Measurements from ENCODE around the gene VASN. TPM values are rescaled to one million over a fixed set of nuclear protein-coding genes. Genes with fewer than 3 reads are reported as not detected.

Gene VASN
- total and polyA plus RNA-seq, 7 donors, result 0.46 to 10.2 (median 7.1) TPM

GRCh38 chr16:4425378-4426020, 53.9 kb downstream of the VASN start, which contains the start of gene DNAJA3:
TSS of gene DNAJA3 (plus strand) at chr16:4425868. CDS start at chr16:4425882, 14 bp downstream.
- TF ChIP-seq CTCF (IDR thresholded peaks at IDR 0.05) (no peak), POLR2A (IDR thresholded peaks at IDR 0.05) (peak; percentile 75 to 78), EP300 (IDR thresholded peaks at IDR 0.05) (no peak), POLR2AphosphoS5 (IDR thresholded peaks at IDR 0.05) (peak; percentile 87 to 96 (median 92))
- DNase-seq, result peak; percentile 96
- Histone ChIP-seq H3K27ac (peak within 1 kb of the TSS; percentile 89 to 98 (median 94)), H3K27me3 (no peaks in the 10 kb centered on the region), H3K9me3 (no peaks in the 10 kb centered on the region), H3K36me3 (no peaks in the 10 kb centered on the region), H3K4me3 (peak within 1 kb of the TSS; percentile 75 to 92 (median 82)), H3K4me1 (peaks cover 0 to 25% (median 22%) of the 10 kb centered on the region in 4 donors)
- intact Hi-C loops (cut with DNase I), result no loop called here
- WGBS, 2 donors, result 0% methylated on average over 68 of the region's 68 CpGs

GRCh38 chr16:4426021-4426684, 54.5 kb downstream of the VASN start:
- peak overlapping the region; percentile 89 to 98 (median 94) for H3K27ac ChIP-seq
- WGBS, 2 donors, result 1 to 3% methylated on average over 31 of the region's 31 CpGs
- intact Hi-C loops (cut with DNase I), result no loop called here

GRCh38 chr16:4426722-4427372, 55.2 kb downstream of the VASN start:
- Histone ChIP-seq H3K4me1 (peaks cover 0 to 25% (median 22%) of the 10 kb centered on the region in 4 donors), H3K4me3 (peak overlapping the region in 3 of 4 donors; percentile 75 to 92 (median 89)), H3K9me3 (no peaks in the 10 kb centered on the region), H3K27ac (peak overlapping the region in 3 of 4 donors; percentile 89 to 96 (median 91)), H3K27me3 (no peaks in the 10 kb centered on the region), H3K36me3 (peaks cover 0 to 9% (median 3%) of the 10 kb centered on the region in 4 donors)
- intact Hi-C loops (cut with DNase I), result no loop called here
- TF ChIP-seq POLR2AphosphoS5 (IDR thresholded peaks at IDR 0.05), result no peak
- TF ChIP-seq EP300 (IDR thresholded peaks at IDR 0.05), result no peak
- no peak for TF ChIP-seq POLR2A (IDR thresholded peaks at IDR 0.05)
- TF ChIP-seq CTCF (IDR thresholded peaks at IDR 0.05), result no peak
- WGBS, 2 donors, result 80 to 86% methylated on average over 12 of the region's 12 CpGs
- DNase-seq, result no peak

More at GRCh38 chr16:4426021-4426684, 54.5 kb downstream of the VASN start:
- H3K36me3 ChIP-seq, result peaks cover 0 to 4% (median 1%) of the 10 kb centered on the region in 4 donors
- no peak for DNase-seq
- no peaks in the 10 kb centered on the region for H3K27me3 ChIP-seq
- peak overlapping the region; percentile 75 to 92 (median 82) for H3K4me3 ChIP-seq
- no peaks in the 10 kb centered on the region for H3K9me3 ChIP-seq
- no peak for TF ChIP-seq POLR2A (IDR thresholded peaks at IDR 0.05)
- TF ChIP-seq CTCF (IDR thresholded peaks at IDR 0.05), result no peak
- no peak for TF ChIP-seq EP300 (IDR thresholded peaks at IDR 0.05)
- no peak for TF ChIP-seq POLR2AphosphoS5 (IDR thresholded peaks at IDR 0.05)
- H3K4me1 ChIP-seq, result peaks cover 0 to 25% (median 22%) of the 10 kb centered on the region in 4 donors

GRCh38 chr16:4428500-4428899, 56.9 kb downstream of the VASN start:
- intact Hi-C loops (cut with DNase I), result no loop called here
- Histone ChIP-seq H3K27me3 (no peaks in the 10 kb centered on the region), H3K4me3 (no peak overlapping the region), H3K27ac (no peak overlapping the region), H3K36me3 (peaks cover 0 to 17% (median 3%) of the 10 kb centered on the region in 4 donors), H3K9me3 (no peaks in the 10 kb centered on the region), H3K4me1 (peaks cover 0 to 25% (median 22%) of the 10 kb centered on the region in 4 donors)
- TF ChIP-seq EP300 (IDR thresholded peaks at IDR 0.05) (no peak), POLR2A (IDR thresholded peaks at IDR 0.05) (no peak), POLR2AphosphoS5 (IDR thresholded peaks at IDR 0.05) (no peak), CTCF (IDR thresholded peaks at IDR 0.05) (no peak)
- 64 to 86% methylated on average over 7 of the region's 7 CpGs for WGBS, 2 donors
- DNase-seq, result no peak
